HTERT RPE-1 (cell line): ENCODE measurements around the gene SGCE.

Experiments used
- in situ Hi-C: fragments of 300-500 bp; cut with MboI; formaldehyde crosslinking; loops from 4 replicates; pipeline ENCODE4 v1.14.3; 2020; ENCODE audit warnings: low sequenced_read_pairs

The SGCE gene

GRCh38 chr7:94660006-94660405, 4.1 kb upstream of the SGCE start:
- in situ Hi-C loops = no loop called here

DNA sequence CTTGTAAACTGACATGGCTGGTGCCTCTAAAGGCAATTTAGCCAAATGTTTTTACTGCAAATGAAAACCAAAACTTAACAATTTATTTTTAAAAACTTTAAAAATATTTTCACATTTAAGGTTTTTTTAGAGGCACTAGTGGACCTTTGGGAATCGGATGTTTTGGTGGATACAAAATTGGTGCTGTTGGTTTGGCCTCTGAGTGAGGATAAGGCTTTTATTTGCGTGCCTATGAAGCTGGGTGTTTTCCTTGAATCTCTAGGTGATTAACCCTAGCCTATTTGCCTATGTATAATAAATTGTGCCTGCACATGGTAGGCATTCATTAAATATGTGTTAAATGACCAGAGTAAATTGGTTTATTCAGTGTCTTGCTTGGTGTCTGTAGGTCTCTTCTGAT, 2.9 kb upstream of the SGCE start:
- in situ Hi-C loops = no loop called here

DNA sequence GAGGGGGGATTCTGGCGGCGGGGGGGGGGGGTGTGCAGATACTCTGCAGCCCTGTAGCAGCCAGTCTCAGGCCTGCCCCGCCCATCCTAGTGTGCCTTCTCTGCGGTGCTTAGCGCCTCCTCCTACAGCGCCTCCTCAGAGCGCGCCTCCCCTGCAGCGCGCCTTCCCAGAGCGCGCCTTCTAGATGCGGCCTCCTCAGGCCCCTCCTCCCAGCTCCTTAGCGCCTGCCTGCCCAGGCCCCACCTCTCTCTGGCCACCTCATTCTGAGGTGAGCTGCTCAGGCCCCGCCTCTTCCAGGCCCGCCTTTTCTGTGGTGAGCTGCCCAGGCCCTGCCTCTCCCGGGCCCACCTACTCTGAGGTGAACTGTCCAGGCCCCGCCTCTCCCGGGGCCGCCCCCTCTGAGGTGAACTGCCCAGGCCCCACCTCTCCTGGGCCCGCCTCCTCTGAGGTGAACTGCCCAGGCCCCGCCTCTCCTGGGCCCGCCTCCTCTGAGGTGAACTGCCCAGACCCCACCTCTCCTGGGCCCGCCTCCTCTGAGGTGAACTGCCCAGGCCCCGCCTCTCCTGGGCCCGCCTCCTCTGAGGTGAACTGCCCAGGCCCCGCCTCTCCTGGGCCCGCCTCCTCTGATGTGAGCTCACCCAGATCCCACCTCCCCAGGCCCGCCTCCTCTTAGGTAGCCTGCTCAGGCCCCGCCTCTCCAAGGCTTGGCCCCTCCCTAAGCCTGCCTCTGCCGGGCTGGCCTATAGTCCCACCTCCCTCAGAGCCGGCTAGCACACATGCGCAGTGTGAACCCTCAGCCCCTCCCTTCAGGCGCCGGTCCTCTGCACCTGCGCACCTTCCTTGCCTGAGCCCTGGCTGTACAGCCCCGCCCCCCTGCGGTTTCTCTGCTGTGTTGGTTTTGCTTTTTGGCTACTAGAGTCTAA, 2.1 kb upstream of the SGCE start:
- in situ Hi-C loops = no loop called here

DNA sequence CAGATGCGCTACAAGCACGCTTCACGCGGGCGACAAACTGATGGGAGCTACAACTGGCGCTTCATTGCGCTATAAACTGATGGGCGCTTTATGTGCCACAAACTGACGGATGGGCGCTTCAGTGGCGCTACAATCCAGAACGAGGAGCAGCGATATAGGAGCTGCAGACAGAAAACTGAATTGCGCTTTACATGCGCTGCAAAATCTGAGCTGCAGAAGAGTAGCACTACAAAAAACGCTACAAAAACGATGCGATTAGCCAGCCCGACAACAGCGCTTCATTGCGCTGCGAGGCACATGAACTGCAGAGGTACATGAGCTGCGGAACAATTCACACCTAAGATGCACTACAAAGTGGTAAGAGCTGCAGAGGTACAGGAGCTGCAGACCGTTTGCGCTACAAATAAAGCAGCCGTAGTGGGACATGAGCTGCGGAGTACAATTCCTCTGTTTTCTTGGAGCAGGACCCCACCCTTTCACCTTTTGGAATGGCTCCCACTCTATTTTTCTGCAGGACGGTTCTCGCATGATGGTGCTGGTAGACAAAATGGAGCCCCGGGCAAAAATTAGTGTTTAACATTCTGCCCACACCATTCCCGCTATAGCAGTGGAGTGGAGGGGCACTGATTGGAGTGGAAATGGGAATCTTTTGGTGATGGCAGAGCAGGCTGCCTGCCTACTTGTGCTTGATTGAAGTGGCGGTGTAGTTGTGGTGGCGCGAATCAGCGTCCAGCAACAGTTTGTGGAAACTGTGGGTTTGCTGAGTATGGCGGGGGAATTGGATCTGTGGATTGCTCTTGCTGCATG, 1.2 kb upstream of the SGCE start:
- in situ Hi-C loops = no loop called here

DNA sequence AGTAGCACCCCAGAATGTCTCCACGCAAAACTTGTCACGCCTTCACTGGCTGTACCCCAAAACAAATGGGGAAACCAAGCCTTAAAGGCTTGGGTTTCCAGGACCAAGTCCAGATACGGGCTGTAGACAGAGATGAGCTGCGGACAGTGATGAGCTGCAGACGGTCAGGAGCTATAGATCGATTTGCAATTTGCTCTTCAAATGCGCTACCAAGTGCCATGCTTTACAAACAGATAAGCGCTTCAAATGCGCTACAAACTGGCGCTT, 658 bp upstream of the SGCE start:
- in situ Hi-C loops = no loop called here

GRCh38 chr7:94655126-94655847, 646 bp downstream of the SGCE start:
- in situ Hi-C loops = no loop called here

GRCh38 chr7:94654783-94655125, 1.2 kb downstream of the SGCE start:
- in situ Hi-C loops = no loop called here

DNA sequence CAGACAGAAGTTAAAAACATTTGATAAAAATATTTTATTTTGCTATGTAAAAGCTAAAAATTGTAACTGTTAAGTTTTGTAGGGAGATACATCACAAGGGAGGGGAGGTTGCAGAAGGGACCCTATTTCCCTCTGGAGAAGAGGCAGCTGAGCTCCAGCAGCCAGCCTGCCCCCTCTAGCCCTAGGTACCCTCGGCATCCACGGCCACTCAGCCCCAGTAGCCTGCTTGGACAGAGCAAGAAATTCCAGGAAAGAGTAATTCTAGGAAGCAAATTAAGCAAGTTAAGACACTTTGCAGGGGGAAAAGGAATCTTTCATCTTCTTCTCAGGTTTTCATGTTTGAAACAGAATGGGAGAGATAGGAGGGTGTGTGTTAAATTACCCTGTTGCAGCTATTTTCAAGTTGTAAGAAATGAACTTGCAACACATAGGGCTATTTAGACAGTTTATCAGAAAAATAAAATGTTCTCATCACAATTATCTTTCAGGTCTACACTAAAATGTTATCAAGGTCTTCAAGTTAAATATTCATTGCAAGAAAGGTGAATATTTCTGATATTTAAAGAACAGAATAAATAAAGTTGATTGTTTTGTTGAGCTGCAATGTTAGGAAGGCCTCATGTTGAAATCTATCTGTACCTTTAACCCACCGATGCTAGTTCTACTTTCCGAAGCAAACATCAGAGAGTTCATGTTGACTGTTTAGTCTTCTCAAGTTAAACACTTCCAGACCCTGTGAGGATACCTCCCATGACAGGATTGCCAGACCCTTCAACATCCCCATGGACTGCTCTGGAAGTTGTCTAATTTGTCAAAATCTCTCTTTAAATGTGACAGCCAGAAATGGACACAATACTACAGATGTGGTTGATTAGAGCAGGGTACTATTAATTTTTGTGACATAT, 5.5 kb downstream of the SGCE start:
- in situ Hi-C loops = no loop called here

DNA sequence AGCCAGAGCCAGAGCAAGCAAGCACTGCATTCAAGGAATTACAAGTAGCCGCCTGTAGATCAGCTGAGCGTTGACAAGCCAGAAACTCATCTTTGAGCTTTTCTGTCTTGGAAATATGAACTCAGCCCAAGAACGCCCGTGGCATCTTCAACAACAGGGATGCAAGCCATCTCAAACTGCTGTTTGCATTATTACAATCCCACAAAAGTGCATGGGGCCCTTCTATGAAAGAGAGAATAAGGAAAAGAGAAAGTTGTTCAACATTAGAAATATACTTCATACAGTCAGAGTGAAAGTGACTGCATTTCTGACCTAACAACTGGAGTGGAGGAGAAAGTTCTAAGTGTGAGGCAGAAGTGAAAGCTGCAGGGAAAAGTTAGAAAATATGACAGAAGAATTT, 6.5 kb downstream of the SGCE start:
- in situ Hi-C loops = no loop called here

- in situ Hi-C loops = no loop called here
Observed at GRCh38 chr7:94648731-94649130, 7.2 kb downstream of the SGCE start.

DNA sequence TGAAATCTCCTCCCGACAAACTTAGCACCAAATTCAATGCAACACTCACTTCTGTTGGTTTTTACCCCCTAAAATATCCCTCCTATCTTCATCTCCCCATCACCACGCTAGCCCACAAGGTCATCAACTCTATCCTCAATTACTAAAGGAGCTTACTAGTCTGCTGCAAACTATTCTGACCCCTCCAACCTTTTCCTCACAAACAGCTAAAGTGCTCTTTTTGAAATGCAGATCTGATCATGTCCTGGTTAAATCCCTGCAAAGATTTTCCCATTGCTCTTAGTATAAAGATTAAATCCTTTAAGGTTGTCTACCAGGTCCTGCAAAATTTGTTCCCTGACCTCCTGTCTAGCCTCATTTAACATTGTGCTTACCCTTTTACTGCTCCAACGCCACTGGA, 8.6 kb downstream of the SGCE start:
- in situ Hi-C loops = no loop called here

GRCh38 chr7:94643771-94644545, 12.0 kb downstream of the SGCE start:
- in situ Hi-C loops = no loop called here

GRCh38 chr7:94642838-94643653, 12.9 kb downstream of the SGCE start:
- in situ Hi-C loops = no loop called here

DNA sequence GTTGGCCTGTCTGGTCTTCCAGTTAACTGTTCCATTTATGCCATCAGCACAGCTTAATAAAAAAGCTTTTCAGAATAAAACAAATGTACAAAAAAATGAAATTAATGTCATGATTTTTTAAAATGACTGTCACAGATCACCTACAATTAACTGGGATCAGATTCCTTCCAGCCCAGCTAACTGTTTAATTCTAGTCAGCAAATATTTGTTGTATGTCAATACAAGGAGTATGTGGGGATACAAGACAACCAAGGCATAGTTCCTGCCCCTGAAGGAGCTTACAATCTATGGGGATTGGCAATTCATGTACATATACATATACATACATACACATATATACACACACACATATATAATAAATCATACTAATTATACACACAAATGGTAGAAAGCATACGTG, 16.5 kb downstream of the SGCE start:
- in situ Hi-C loops = no loop called here

DNA sequence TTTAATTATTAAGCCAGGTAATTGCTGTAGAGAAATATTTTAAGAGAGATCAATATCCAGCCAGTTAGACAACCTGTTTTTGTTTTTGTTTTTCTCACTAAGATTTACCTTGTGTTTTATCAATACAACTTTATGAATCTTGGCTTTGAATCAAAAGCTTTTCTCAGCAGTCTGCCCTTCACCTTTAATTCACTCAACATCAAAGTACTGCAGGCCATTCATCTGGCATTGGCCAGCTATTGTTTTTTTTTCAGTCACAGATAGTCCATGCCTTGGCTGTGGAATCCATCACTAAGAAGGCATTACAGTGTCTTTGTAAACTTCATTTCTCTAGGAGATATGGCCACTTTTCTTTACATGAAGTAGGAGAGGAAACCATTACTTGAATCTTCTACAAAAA, 20.2 kb downstream of the SGCE start:
- in situ Hi-C loops = no loop called here

DNA sequence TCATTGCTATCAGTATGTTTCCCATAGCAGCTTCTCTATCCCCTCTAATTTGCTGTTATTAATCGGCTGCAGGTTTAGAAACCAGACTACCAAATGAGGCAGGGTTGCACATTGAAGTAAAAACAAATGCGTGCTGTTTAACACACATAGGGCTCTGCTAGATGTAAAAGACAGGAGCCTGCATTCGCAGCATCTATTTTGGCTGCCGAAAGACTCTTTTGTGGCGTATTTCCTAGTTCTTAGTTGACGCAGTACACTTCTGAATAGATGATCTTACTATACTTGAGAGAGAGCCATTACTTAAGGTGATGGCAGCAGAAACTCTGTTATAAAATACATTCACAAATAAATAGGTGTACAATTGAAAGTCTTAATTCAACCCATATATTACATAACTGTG, 21.4 kb downstream of the SGCE start:
- in situ Hi-C loops = no loop called here

- in situ Hi-C loops = no loop called here
Observed at GRCh38 chr7:94633687-94634086, 22.2 kb downstream of the SGCE start.

- in situ Hi-C loops = no loop called here
Observed at GRCh38 chr7:94633014-94633341, 23.0 kb downstream of the SGCE start.

- in situ Hi-C loops = no loop called here
Observed at GRCh38 chr7:94632338-94633013, 23.5 kb downstream of the SGCE start.
